Right lobe of liver (tissue), 6 donors: ENCODE results near the gene TRO. TPM values are rescaled to one million over a fixed set of nuclear protein-coding genes. Genes with fewer than 3 reads are reported as not detected.

Source experiments
- ATAC-seq, 4 donors: fragments of 200-7000 bp; cut with Tn5 transposase; one replicate each; pipeline ENCODE4 v1.9.1; 2020; ENCODE audit warnings: mild to moderate bottlenecking in 4 of 4, moderate library complexity in 4 of 4
- DNase-seq, 3 donors: peaks; one replicate each; pipeline ENCODE4 v3.0.0-alpha.2; 2020
- H3K27ac ChIP-seq, 3 donors: fragments of 200-600 bp; one replicate each; pipeline ENCODE4 v1.8.0; 2022
- H3K27me3 ChIP-seq, 2 donors: fragments of 200-600 bp; one replicate each; pipeline ENCODE4 v1.8.0; 2022
- H3K36me3 ChIP-seq, 4 donors: fragments of 200-600 bp; sonication (generic) in 1 of 4; one replicate each; pipeline versions ENCODE4 v1.5.1 to v1.8.0; 2017 to 2022; ENCODE audit warnings: control low read depth in 1 of 4
- H3K4me1 ChIP-seq, 4 donors: fragments of 200-600 bp; sonication (generic) in 1 of 4; one replicate each; pipeline versions ENCODE4 v1.5.1 to v1.8.0; 2017 to 2022; ENCODE audit warnings: control low read depth in 1 of 4
- H3K4me3 ChIP-seq, 3 donors: fragments of 200-600 bp; one replicate each; pipeline ENCODE4 v1.8.0; 2022
- H3K9me3 ChIP-seq, 4 donors: fragments of 200-600 bp; sonication (generic) in 1 of 4; one replicate each; pipeline versions ENCODE4 v1.5.1 to v1.8.0; 2017 to 2022; ENCODE audit warnings: control low read depth in 1 of 4
- CTCF ChIP-seq, 4 donors: fragments of 200-600 bp in 3 of 4; fragments of 450-650 bp in 1 of 4; IDR thresholded peaks; one replicate each; pipeline versions ENCODE4 v1.5.1 to v1.8.0; 2016 to 2022; ENCODE audit warnings: antibody characterized with exemption in 4 of 4, mild to moderate bottlenecking in 2 of 4
- POLR2A ChIP-seq: fragments of 450-650 bp; IDR thresholded peaks from one replicate; pipeline ENCODE4 v1.6.1; 2017; ENCODE audit warnings: antibody characterized with exemption, mild to moderate bottlenecking
- WGBS: methylation state at CpG from one replicate; pipeline ENCODE4 v1.1.6; 2018; ENCODE audit warnings: low coverage, low lambda C conversion rate; ENCODE audit not compliant: insufficient coverage; ENCODE audit errors: missing lambda C conversion rate; 5-methylcytosine and 5-hydroxymethylcytosine counted together
- intact Hi-C, 2 donors: fragments of 100-400 bp; cut with DNase I; formaldehyde crosslinking; loops; one replicate each; pipeline versions ENCODE4 v1.11.2 to v1.14.1; 2022
- total RNA-seq, 6 experiments: library from RNA; depleted of rRNA in 2 of 6; stranded (reverse); fragments of >200 nt in 2 of 6; fragmentation: NEBNext Ultra II Directional in 3 of 6; extraction: Animal tissue kit (Norgen Biotek cat#: 25700) in 3 of 6; gene quantifications; one replicate each; pipeline versions ENCODE4 v1.1.0 to v1.2.4, GENCODE V29; 2016 to 2023
- donor health status: DM: no; HTN: yes; CAD: no.
- donor health status: DM: no; HTN: no; CAD: no.
- donor health status: DM: no; HTN: no; CAD: no.
- donor health status: DM: no; HTN: yes; CAD: no.
- donor health status: DM: no; HTN: yes; CAD: no.

The TRO gene
- total RNA-seq, 6 experiments from 2014 or later: 0.06 to 1.4 (median 0.49) TPM

- 71% methylated on average over 4 of the region's 6 CpGs for WGBS
- Histone ChIP-seq H3K27ac (no peak overlapping the region), H3K36me3 (no peaks in the 10 kb centered on the region), H3K4me3 (no peak overlapping the region), H3K27me3 (no peaks in the 10 kb centered on the region), H3K9me3 (no peaks in the 10 kb centered on the region), H3K4me1 (no peaks in the 10 kb centered on the region)
- TF ChIP-seq POLR2A (no peak), CTCF (IDR thresholded peaks at IDR 0.05) (no peak)
- ATAC-seq (no peak), DNase-seq (no peak)
- intact Hi-C loops: no loop called here
Observed at GRCh38 chrX:54945224-54945623, 24.6 kb downstream of the TRO start.

- ATAC-seq: peak; percentile 35 to 65 (median 44)
Observed at GRCh38 chrX:54950730-54951375, 30.2 kb downstream of the TRO start.

GRCh38 chrX:54961750-54962149, 41.1 kb downstream of the TRO start:
- peaks cover 0 to 12% (median 6%) of the 10 kb centered on the region in 4 donors for H3K36me3 ChIP-seq
- intact Hi-C loops: no loop called here
- ATAC-seq (no peak), DNase-seq (no peak)
- no peaks in the 10 kb centered on the region for H3K9me3 ChIP-seq
- TF ChIP-seq POLR2A (no peak), CTCF (IDR thresholded peaks at IDR 0.05) (no peak)
- H3K27me3 ChIP-seq: no peaks in the 10 kb centered on the region
- WGBS: 89% methylated on average over 1 of the region's 1 CpG
- H3K4me1 ChIP-seq: no peaks in the 10 kb centered on the region
- no peak overlapping the region for H3K27ac ChIP-seq
- H3K4me3 ChIP-seq: no peak overlapping the region

More at GRCh38 chrX:54950730-54951375, 30.2 kb downstream of the TRO start:
- H3K9me3 ChIP-seq: no peaks in the 10 kb centered on the region
- no peak overlapping the region for H3K27ac ChIP-seq
- H3K4me3 ChIP-seq: no peak overlapping the region
- peaks cover 0 to 9% (median 0%) of the 10 kb centered on the region in 4 donors for H3K36me3 ChIP-seq
- intact Hi-C loops: no loop called here
- WGBS: 31% methylated on average over 2 of the region's 8 CpGs
- TF ChIP-seq CTCF (IDR thresholded peaks at IDR 0.05) (no peak), POLR2A (no peak)
- no peaks in the 10 kb centered on the region for H3K4me1 ChIP-seq
- peak in 2 of 3 donors; percentile 62 to 66 for DNase-seq
- no peaks in the 10 kb centered on the region for H3K27me3 ChIP-seq

GRCh38 chrX:54964766-54965497, 44.3 kb downstream of the TRO start:
- Histone ChIP-seq H3K27ac (no peak overlapping the region), H3K36me3 (peaks cover 0 to 4% (median 0%) of the 10 kb centered on the region in 4 donors), H3K4me3 (no peak overlapping the region), H3K9me3 (no peaks in the 10 kb centered on the region), H3K27me3 (no peaks in the 10 kb centered on the region), H3K4me1 (no peaks in the 10 kb centered on the region)
- no peak for TF ChIP-seq POLR2A
- no peak for TF ChIP-seq CTCF (IDR thresholded peaks at IDR 0.05)
- DNase-seq (no peak), ATAC-seq (no peak)
- WGBS: 54% methylated on average over 4 of the region's 4 CpGs
- intact Hi-C loops: no loop called here
